ENCODE measurements around the gene AMHR2.

Gene AMHR2

GRCh38 chr12:53380104-53380793 lies 43.4 kb upstream of the AMHR2 start, which contains the start of gene SP1 (continued):
- TF ChIP-seq KLF8 (tag by site-specific recombination; IDR thresholded peaks at IDR 0.05): peak; percentile 10
- TF ChIP-seq ZNF701 (tag by site-specific recombination; IDR thresholded peaks at IDR 0.05): no peak
- TF ChIP-seq GLIS1 (tag by site-specific recombination; IDR thresholded peaks at IDR 0.05): peak; percentile 75
- TF ChIP-seq ZFP69B (tag by site-specific recombination; IDR thresholded peaks at IDR 0.05): no peak
- TF ChIP-seq ZNF140 (tag by site-specific recombination; IDR thresholded peaks at IDR 0.05): no peak
- no peak for TF ChIP-seq ZNF623 (tag by site-specific recombination; IDR thresholded peaks at IDR 0.05)
- no peak for TF ChIP-seq TSHZ1 (tag by site-specific recombination; IDR thresholded peaks at IDR 0.05; ENCODE audit: borderline replicate concordance)
- no peak for TF ChIP-seq ZNF23 (tag by site-specific recombination; IDR thresholded peaks at IDR 0.05; ENCODE audit: borderline replicate concordance)
- TF ChIP-seq AEBP2 (tag by site-specific recombination; IDR thresholded peaks at IDR 0.05; ENCODE audit: borderline replicate concordance): no peak
- no peak for TF ChIP-seq ZNF488 (tag by site-specific recombination; IDR thresholded peaks at IDR 0.05)
- TF ChIP-seq, protein P1, sequence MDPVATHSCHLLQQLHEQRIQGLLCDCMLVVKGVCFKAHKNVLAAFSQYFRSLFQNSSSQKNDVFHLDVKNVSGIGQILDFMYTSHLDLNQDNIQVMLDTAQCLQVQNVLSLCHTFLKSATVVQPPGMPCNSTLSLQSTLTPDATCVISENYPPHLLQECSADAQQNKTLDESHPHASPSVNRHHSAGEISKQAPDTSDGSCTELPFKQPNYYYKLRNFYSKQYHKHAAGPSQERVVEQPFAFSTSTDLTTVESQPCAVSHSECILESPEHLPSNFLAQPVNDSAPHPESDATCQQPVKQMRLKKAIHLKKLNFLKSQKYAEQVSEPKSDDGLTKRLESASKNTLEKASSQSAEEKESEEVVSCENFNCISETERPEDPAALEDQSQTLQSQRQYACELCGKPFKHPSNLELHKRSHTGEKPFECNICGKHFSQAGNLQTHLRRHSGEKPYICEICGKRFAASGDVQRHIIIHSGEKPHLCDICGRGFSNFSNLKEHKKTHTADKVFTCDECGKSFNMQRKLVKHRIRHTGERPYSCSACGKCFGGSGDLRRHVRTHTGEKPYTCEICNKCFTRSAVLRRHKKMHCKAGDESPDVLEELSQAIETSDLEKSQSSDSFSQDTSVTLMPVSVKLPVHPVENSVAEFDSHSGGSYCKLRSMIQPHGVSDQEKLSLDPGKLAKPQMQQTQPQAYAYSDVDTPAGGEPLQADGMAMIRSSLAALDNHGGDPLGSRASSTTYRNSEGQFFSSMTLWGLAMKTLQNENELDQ (tag by site-specific recombination; IDR thresholded peaks at IDR 0.05; ENCODE audit: low read depth): no peak
- TF ChIP-seq, protein P2, sequence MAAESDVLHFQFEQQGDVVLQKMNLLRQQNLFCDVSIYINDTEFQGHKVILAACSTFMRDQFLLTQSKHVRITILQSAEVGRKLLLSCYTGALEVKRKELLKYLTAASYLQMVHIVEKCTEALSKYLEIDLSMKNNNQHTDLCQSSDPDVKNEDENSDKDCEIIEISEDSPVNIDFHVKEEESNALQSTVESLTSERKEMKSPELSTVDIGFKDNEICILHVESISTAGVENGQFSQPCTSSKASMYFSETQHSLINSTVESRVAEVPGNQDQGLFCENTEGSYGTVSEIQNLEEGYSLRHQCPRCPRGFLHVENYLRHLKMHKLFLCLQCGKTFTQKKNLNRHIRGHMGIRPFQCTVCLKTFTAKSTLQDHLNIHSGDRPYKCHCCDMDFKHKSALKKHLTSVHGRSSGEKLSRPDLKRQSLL (tag by site-specific recombination; IDR thresholded peaks at IDR 0.05): peak; percentile 5; the same call in 1 of the 2 replicates
- no peak for TF ChIP-seq ZNF521 (tag by site-specific recombination; IDR thresholded peaks at IDR 0.05)
- TF ChIP-seq ZSCAN30 (tag by site-specific recombination; IDR thresholded peaks at IDR 0.05): peak; percentile 69; the same call in 1 of the 2 replicates
- 0 out of 2 replicates have a peak, but pooled peaks have one; percentile 21 for TF ChIP-seq KLF16 (tag by site-specific recombination; IDR thresholded peaks at IDR 0.05)
- TF ChIP-seq ZNF664 (tag by site-specific recombination; IDR thresholded peaks at IDR 0.05): no peak
- TF ChIP-seq ZNF585B (tag by site-specific recombination; IDR thresholded peaks at IDR 0.05): no peak
- TF ChIP-seq, protein P3, sequence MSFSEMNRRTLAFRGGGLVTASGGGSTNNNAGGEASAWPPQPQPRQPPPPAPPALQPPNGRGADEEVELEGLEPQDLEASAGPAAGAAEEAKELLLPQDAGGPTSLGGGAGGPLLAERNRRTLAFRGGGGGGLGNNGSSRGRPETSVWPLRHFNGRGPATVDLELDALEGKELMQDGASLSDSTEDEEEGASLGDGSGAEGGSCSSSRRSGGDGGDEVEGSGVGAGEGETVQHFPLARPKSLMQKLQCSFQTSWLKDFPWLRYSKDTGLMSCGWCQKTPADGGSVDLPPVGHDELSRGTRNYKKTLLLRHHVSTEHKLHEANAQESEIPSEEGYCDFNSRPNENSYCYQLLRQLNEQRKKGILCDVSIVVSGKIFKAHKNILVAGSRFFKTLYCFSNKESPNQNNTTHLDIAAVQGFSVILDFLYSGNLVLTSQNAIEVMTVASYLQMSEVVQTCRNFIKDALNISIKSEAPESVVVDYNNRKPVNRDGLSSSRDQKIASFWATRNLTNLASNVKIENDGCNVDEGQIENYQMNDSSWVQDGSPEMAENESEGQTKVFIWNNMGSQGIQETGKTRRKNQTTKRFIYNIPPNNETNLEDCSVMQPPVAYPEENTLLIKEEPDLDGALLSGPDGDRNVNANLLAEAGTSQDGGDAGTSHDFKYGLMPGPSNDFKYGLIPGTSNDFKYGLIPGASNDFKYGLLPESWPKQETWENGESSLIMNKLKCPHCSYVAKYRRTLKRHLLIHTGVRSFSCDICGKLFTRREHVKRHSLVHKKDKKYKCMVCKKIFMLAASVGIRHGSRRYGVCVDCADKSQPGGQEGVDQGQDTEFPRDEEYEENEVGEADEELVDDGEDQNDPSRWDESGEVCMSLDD (tag by site-specific recombination; IDR thresholded peaks at IDR 0.05): peak; percentile 20; the same call in 1 of the 2 replicates
- no peak for TF ChIP-seq ZFP3 (tag by site-specific recombination; IDR thresholded peaks at IDR 0.05; ENCODE audit: low read depth)
- TF ChIP-seq ZNF311 (tag by site-specific recombination; IDR thresholded peaks at IDR 0.05; ENCODE audit: borderline replicate concordance): no peak
- no peak for TF ChIP-seq ZNF747 (tag by site-specific recombination; IDR thresholded peaks at IDR 0.05)
- TF ChIP-seq REST (tag by site-specific recombination; IDR thresholded peaks at IDR 0.05): no peak
- TF ChIP-seq PRDM1 (tag by site-specific recombination; IDR thresholded peaks at IDR 0.05): no peak

Data from HEK293 (cell line).